HG03354 (cell line): Measurements from ENCODE around the gene CYSRT1.

ENCODE experiments used
- ATAC-seq: cut with Tn5 transposase; IDR thresholded peaks from one replicate; pipeline ENCODE4 v1.9.1; 2021; ENCODE audit warnings: mild to moderate bottlenecking; ENCODE audit not compliant: unreplicated experiment, poor library complexity, severe bottlenecking

CYSRT1 gene, protein sequence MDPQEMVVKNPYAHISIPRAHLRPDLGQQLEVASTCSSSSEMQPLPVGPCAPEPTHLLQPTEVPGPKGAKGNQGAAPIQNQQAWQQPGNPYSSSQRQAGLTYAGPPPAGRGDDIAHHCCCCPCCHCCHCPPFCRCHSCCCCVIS

DNA sequence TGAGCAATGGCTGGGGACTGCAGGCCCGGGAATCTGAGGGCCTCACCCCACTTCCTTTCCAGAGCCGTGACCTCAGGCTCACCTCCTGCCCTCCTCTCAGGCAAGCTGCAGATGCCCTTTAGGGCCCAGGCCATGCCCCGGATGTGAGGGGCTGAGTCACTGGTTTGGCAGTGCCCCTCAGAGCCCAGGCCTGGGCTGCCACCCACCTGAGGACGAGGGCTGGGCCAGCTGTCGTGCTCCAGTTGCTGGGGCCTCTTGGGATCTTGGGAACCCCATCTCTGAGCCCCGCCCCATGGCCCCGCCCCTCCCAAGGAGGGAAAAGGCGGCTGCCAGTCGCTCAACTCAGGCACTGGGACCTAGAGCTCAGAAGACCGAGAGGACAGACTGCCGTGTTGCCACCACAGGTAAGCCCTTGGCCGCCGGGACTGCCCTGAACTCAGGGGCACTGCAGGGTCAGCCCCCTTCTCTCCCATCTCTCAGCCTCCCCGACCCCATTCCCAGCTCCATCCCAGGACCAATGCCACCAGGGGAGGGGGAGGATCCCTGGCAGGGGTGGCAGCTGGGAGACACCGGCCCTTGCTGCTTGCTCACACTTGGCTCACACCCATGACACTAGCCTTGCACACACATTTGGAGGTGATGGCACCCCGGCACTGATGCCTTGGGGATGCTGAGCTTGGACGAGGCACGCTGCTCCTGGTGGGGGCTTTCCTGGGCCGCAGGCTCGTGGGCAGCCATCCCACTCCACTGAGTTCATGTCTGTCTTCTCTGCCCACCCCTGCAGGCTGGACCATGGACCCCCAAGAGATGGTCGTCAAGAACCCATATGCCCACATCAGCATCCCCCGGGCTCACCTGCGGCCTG lies at the start of gene CYSRT1:
Gene CYSRT1, plus strand, starts transcription at position 345 of the 865 bp plus-strand sequence. Its CDS starts 448 bp downstream, at position 793.
- no peak for ATAC-seq

GRCh38 chr9:137175345-137175961 lies 49.5 kb upstream of the CYSRT1 start:
- no peak for ATAC-seq

DNA sequence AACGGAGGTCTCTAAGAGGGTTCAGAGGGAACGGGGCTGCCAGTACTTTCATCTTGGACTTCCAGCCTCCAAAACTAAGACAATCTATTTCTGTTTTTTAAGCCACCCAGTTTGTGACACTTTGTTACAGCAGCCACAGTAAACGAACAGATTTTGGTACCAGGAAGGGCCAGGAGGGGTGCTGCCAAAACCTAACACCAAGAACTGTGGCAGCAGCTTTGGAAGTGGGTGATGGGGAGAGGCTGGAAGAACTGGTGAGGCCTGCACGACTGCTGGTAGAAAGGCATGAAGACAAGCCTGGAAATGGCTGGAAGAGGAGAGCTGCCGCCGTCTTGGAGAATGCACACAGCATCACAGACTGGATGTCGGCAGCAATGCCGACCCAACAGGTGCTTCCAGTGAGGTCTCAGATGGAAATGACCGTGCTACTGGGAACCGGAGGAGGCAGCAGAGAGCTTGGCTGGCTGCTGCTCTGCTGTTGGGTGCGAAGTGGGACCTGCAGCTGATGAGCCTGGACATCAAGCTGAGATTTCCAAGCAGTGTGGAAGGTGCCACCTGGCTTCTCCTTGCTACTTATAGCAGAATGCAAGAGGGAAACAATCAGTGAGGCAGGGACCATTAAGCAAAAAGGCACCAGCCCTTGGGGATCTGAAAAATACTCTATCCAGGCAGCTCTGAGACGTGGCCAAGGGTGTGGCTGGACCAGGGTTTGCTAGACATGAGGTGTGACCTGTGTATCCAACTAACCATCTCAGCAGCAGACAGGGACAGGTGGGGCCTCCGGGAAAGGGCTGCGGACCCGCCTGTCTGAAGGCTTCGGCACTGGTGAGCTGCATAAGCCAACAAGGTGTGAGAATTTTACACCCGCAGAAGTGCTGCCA lies 48.4 kb upstream of the CYSRT1 start:
- no peak for ATAC-seq

GRCh38 chr9:137178201-137178938 lies 46.6 kb upstream of the CYSRT1 start:
- no peak for ATAC-seq

DNA sequence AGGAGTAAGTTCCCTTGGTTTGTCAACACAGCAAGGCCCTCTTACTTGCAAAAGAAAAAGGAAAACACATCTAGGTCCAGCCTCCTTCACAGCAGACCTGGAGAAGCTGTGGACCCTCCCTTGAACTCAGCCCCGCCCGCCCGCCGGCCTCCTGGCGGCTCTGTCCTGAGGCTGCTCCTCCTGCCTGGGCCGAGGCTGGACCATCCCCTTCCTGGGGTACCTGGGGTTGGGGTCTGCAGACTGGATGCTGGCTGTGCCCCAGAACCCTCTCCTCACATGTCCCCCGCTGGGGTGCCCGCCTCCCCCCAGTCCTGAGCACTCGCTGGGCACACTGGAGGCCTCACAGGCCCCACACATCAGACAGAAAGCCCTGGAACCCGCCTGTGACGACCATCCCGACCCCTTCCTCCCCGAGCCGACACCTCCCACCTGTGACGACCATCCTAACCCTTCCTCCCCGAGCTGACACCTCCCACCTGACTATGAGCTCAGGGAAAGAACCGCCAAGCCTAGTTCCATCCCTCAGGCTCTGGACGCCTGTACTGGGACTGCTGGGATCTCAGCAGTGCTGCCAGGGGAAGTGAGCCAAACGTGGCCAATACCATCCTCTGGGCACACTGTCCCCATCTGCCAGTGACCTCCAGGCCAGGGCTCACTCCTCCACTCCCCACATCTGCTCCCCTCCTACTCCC lies 45.9 kb upstream of the CYSRT1 start:
- ATAC-seq: no peak

DNA sequence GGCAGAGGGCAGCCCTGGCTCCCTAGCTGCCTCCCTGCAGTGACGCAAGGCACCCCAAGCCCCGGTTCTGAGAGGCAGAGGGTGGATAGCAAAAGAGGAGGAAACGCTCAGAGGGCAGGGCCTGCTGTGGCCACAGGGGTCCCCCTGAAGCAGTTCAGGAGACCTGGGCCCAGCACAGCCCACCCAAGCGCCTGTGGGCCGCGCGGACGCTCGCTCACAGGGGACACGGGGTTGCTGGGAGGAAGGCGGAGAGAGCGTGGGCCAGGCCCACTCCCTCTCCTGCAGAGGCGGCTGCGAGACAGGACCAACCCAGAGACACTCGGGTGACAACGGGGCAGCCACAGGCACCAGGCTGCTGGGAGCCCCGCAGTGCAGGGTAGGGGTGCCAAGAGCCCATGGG lies 45.2 kb upstream of the CYSRT1 start:
- no peak for ATAC-seq

DNA sequence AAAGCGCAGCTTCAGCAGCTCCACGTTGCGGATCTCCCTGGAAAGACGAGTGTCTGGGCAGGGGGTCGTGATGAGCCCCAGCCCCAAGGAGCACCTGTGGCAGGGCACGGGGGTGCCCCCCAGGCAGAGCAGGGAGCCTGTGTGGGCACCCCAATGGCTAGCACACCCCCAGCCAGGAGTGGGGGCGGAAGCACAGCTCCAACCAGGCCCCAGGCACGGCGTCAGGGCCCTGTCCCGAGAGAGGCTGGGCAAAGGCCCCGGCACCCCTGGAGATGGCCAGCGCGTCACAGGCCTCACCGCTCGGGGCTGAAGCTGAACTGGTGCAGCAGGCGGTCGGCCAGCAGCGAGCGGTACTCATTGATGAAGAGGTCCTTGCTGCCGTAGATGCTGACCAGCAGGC lies 44.5 kb upstream of the CYSRT1 start:
- no peak for ATAC-seq

DNA sequence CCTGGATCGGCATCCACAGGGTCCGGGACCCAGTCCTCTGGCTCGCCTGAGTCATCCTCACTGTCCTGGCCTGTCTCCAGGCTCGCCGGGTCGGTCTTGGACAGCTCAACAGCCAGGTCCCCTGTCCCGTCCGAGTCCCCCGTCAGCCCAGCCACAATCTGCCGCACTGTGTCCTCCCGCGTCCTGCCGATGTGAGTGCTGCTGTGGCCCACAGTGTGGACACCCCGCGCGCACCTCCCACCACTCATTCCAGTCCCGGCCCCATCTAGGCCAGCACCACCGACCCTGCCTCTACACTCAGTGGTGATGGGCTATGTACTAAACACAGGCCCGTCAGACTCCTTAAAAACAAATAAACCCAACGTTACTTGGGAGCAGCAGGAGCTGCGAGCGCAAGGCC lies 43.3 kb upstream of the CYSRT1 start:
- ATAC-seq: no peak

DNA sequence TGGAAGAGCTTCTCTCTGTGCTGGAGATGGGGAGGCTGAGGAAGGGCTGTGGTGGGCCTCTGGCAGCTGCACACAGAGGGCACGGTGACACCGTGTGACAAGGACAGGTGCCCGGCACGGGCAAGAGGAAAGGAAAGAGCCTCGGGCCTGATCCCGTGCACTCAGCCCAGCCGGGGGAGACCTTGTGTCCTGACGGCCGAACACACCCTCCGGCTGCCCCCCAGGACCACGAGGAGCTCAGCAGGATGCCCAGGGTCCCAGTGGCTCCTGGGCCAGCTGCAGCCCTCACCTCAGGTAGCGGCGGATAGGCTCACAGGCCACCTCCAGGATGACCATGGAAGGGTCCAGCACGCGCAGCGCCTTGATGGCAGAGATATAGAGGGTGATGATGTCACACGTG lies 42.1 kb upstream of the CYSRT1 start:
- no peak for ATAC-seq

- no peak for ATAC-seq
These were observed 40.9 kb upstream of the CYSRT1 start for GRCh38 chr9:137183980-137184595.

GRCh38 chr9:137184881-137185660 lies 39.9 kb upstream of the CYSRT1 start:
- ATAC-seq: no peak

DNA sequence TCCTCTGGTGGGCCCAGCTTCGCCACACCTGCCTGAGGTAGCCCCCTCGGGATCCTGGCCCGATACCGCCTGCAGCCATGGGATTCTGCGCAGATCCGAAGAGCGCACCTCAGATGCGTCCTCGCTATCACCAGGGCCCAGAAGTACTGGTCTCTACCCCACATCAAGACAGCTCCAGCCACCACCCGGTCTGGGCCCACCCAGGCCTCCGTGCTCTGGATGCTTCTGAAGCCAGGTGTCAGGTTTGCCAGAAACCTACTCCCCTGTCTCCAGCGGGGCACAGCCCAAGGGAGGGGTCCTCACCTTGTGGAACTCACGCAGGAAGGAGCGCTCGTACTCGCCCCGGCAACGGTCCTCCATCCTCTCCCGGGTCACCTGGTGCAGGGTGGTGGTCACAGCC lies 39.1 kb upstream of the CYSRT1 start:
- ATAC-seq: no peak

GRCh38 chr9:137186385-137186784 lies 38.6 kb upstream of the CYSRT1 start:
- no peak for ATAC-seq

DNA sequence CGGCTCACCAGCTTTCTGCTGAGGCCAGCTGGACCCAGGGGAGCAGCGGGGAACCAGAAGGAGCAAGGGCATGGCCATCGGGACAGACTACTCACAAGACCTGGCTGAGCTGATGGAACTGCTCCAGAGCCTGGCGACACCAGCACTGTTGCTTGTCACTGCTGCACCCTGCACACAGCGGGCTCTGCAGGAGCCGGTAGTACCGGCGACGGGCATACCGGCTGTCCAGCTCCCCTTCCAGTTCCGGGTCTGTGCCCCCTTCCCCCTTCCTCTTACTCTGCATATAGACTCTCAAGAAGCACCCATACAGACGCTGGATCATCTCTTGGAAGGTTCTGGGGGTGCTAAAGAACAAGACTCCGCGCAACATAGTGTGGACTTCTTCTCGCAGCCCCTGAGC lies 37.6 kb upstream of the CYSRT1 start:
- no peak for ATAC-seq

- ATAC-seq: no peak
These were observed 36.9 kb upstream of the CYSRT1 start for GRCh38 chr9:137188086-137188489.

GRCh38 chr9:137188490-137189296 lies 36.3 kb upstream of the CYSRT1 start, which contains the start of the genes ANAPC2 and SSNA1:
ANAPC2 (minus strand) TSS chr9:137188560; CDS start chr9:137188532, 28 bp downstream.
SSNA1 (plus strand) TSS chr9:137188676; CDS start chr9:137188727, 51 bp downstream.
- ATAC-seq: peak; percentile 80
